Hippocampal formation (tissue), 2 donors: ENCODE measurements around the gene NKAIN2.
"Not testable (repeated sequence)": the region's sequence is repeated elsewhere in the genome, so short reads cannot be mapped to it uniquely, and the experiment has no call there.

ENCODE experiments used
- DNase-seq, 2 donors: peaks; one replicate each; lab custom pipeline; 2025; lab: John Stamatoyannopoulos, UW

Gene NKAIN2

GRCh38 chr6:124494956-124495664 lies 691.4 kb downstream of the NKAIN2 start:
- no peak for DNase-seq

GRCh38 chr6:124495665-124496190 lies 692.1 kb downstream of the NKAIN2 start:
- no peak for DNase-seq

GRCh38 chr6:124496334-124496733 lies 692.7 kb downstream of the NKAIN2 start:
- DNase-seq = no peak

GRCh38 chr6:124512431-124512830 lies 708.8 kb downstream of the NKAIN2 start:
- no peak for DNase-seq

DNA sequence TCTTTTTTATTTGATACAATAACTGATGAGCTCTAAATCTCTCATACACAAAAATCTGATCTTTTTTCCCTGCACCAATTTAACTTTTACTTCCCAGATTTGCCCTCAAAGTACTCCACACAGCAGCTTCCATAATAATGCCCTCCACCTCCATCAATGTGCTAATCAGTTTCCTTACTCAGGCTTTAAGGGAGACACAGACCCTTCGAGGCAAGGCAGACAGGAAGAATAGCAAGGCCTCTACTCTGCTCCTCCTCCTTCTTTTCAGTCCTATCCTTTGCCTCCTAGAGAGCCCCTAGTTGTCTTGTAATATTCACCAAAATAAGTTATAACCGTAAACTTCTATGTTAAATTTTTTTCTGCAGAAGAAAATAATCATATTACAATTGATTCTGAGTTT lies 713.7 kb downstream of the NKAIN2 start:
- no peak for DNase-seq

DNA sequence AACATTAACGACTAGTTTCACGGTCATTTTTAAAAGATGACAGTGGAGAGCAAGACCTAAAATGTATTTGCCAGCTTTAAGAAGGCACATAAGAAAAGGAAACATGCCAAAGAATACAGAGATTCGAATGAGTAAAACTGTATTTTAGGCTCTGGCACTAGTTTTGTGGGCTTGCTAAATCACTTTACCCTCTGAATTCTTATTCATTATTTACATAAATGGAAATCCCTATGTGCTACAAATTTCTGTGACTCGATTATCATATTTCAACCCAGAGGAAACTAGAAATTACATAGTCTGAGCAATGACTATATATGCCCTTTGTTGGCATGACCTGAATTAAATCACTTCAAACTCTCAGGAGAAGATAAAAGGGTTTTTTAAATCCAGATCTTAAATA lies 716.8 kb downstream of the NKAIN2 start:
- no peak for DNase-seq

DNA sequence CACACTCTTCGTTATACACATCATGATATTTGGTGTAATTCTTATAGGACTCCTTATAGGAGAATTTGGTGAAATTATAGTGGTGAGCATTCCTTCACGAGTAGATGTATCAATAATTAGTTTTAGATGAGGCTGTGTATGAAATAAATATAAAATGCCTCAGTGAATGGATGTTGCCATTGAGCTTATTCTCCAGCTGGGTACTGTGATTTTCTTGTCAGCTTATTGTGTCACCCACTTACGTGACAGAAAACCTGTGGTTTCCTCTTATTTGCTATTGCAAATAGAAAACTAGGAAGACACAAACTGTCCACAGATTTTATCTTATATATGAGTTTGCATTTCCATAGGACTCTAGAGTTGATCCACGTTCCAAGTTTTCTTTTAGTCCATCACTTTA lies 718.7 kb downstream of the NKAIN2 start:
- DNase-seq = no peak

- DNase-seq = no peak
These were observed 721.0 kb downstream of the NKAIN2 start for GRCh38 chr6:124524491-124525200.

GRCh38 chr6:124530926-124531325 lies 727.3 kb downstream of the NKAIN2 start:
- no peak for DNase-seq

DNA sequence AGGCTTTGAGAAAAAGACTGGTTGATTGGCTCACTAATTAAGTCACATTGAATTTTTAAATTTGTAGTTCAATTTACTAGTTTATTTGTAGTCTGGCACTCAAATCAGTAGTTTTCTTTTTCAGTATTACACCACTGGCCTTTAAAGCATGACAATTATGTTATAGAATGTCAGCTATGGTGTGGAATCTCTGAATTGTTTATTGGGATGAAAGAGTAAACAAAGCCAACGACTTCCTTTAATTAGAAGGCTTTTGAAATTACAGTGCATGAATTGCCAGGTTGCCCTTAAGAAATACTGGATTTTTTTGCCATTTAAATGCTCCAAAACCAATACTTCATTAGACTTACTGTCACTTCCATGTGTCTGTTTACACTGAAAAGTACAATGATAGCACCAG lies 731.6 kb downstream of the NKAIN2 start:
- DNase-seq = no peak

- no peak for DNase-seq
These were observed 732.1 kb downstream of the NKAIN2 start for GRCh38 chr6:124535746-124536145.

DNA sequence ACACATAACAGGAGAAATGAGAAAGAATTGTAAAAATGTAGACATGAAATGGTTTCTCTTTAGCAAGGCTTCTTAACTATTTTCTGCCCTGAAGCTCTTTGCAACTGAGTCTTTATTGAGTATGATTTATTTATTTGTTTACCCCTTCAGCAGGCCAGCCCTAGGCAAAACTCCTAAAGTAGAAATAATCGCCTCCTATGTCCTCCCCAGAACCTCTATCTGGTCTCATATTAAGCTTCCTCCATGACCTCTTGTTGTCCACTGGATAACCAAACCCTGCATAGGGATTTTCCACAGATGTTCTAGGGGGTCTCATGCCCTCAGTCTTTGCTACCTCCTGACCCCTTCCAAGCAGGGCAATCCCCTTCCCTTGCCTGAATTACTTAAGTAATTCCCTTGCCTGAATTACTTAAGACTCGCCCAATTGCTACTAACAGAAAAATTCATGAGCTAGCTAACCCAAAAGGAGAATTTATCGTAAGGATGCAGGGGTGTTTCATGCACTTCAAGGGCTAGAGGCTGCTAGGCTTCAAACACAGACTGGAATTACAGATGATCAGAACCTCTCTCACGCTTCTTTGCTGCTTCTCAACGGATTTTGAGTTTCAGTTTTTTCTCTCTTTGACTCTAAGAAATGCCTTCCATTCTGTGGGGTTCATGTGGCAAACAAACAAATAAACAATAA lies 732.6 kb downstream of the NKAIN2 start:
- DNase-seq = no peak

DNA sequence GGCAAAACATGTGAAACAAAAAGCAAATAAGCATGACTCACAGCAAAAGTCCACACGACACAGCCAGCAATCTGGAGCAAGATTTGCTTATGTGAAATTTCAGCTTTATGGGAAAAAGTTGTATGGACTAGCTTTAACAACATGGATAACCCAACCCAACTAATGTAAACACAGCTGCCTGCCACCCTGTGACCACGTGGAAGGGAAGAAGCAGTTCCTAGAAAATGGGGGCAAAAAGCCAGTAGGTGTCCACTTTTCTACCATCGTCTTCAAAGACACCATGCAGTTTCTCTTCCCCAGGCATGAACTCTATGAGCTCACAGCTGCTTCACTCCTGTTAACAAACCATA lies 733.2 kb downstream of the NKAIN2 start:
- no peak for DNase-seq

DNA sequence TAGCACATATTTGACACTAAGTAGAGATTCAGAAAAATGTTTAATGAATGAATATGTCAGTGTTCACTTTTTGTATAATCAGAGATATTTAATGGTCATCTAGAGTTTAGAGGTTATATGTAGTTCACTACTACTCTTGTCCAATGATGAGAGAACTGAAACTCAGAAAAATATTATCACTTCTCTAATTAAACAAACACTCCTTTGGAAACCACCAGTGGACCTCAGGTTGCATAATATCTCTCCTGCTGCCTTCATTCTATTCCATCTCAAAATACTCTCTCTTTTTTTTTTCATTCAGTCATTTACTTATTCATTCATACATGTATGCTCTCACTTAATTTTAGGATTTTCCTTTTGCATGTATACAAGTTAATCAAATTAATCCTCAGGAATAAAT lies 735.4 kb downstream of the NKAIN2 start:
- DNase-seq = no peak

- no peak for DNase-seq
These were observed 737.9 kb downstream of the NKAIN2 start for GRCh38 chr6:124541573-124541972.

DNA sequence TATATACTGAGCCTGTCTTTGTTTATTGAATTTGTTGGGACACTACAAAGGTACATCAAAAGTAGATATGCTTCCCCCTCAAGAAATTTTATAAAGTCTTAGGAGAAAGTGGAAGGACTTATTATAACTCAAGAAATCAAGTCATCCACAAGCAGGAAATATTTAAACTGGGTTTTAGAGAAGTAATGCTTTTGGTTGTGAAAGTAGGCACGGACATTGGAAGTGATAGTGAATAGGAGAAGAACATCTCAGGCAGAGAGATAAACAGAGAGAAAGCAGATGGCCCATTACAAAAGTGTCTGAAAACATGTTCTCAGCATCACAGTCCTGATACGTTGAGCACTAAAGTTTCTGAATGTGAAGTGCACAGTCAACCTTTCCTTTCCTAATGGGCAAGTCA lies 742.9 kb downstream of the NKAIN2 start:
- no peak for DNase-seq

GRCh38 chr6:124551711-124552233 lies 748.1 kb downstream of the NKAIN2 start:
- no peak for DNase-seq

DNA sequence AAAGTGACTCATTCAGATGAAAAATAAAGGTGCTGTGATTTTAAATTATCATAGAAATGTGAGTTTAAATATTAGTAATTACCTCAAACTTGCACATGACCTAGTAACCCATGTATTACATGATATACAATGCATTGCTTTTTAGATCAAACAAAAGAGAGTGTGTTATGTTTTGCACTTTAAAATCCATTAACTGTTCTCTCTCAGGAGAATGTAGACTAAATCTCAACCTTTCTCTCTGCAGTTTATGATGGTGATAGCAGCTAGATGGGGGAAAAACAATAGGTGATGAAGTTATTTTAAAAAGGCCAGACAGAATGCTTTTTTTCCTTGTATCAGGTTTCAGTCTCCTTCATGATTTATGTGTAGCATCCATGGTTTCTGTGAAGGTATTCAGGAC lies 754.2 kb downstream of the NKAIN2 start:
- DNase-seq = no peak

- DNase-seq = not testable (repeated sequence)
These were observed 756.4 kb downstream of the NKAIN2 start for GRCh38 chr6:124560078-124560477.

DNA sequence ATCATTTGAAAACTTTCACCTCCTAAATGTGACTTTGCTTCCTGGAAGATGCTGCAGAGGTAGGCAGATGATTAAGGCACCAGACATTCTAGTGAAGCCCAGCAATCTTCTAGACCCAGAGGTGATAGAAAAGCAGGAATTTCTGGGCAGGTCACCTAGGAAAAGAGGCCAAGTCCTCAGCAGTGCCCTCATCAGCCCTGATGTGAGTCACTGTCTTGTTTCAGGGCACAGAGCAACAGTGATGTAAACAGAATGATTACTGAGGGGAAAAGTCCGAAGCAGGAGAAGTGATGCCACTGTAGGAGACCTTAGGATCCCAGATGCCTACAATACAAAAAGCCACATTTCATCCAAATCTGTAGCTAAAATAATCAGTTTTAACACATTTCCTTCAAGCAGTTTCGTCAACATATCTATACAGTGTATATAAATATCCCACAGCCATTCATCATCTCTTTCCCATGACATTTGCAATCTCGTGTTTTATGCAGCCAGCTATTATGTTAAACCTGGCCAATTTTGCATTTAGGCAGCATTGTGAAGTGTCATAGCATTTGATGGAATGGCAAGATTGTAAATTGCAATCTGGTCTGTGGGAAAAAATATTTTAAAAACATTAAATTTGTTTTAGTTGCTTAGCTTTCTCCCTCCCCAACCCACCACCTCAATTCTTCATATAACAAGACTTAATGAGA lies 757.4 kb downstream of the NKAIN2 start:
- DNase-seq = no peak

DNA sequence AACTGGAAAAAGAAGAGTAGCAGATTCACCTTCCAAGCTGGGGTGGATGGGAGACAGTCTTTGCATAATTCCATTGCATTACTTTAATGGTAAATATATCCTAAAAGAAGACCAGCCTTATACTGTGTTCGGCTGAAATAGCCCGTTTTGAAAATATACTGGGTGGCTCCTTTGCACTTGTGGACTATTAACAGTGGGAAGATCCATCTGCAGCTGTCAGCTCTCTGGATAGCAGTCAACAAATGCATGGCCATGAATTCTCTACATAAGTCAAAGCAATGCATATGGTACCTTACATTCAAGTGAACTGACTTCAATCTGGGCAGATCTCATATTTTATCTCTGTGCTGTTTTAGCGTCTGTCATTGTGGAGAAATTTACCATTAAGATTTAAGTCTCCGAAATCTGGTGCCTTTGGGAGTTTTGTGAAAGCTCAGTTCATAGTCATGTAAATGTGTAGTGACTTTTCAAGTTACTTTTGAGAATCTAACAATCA lies 758.0 kb downstream of the NKAIN2 start:
- DNase-seq = no peak

- DNase-seq = not testable (repeated sequence)
These were observed 760.5 kb downstream of the NKAIN2 start for GRCh38 chr6:124564125-124564524.
